Measurements from ENCODE around the gene DAPK2.
"Not testable (repeated sequence)": the region's sequence is repeated elsewhere in the genome, so short reads cannot be mapped to it uniquely, and the experiment has no call there.

Gene DAPK2

GRCh38 chr15:64046421-64047153 lies at the start of gene DAPK2:
DAPK2 (minus strand) TSS chr15:64046485; CDS start chr15:64040261, 6,224 bp downstream.
- DNase-seq, result peak; percentile 67

DNA sequence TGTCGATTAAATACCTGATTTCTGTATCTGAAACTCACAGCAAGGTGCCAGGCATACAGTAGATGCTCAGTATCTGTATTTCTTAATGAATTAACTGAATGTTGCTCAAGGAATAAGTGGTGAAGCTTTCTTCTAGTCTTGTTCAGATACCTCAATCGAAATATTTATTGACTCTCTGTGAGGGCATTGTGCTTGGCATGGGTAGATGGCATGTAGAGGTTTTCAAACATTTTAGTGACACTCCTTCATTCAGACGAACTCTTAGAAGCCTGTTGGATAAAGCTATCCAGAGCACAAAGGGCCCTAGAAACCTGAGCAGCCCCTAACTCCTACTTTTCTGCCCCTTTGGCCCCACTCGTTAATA lies 49.1 kb upstream of the DAPK2 start:
- no peak for DNase-seq

DNA sequence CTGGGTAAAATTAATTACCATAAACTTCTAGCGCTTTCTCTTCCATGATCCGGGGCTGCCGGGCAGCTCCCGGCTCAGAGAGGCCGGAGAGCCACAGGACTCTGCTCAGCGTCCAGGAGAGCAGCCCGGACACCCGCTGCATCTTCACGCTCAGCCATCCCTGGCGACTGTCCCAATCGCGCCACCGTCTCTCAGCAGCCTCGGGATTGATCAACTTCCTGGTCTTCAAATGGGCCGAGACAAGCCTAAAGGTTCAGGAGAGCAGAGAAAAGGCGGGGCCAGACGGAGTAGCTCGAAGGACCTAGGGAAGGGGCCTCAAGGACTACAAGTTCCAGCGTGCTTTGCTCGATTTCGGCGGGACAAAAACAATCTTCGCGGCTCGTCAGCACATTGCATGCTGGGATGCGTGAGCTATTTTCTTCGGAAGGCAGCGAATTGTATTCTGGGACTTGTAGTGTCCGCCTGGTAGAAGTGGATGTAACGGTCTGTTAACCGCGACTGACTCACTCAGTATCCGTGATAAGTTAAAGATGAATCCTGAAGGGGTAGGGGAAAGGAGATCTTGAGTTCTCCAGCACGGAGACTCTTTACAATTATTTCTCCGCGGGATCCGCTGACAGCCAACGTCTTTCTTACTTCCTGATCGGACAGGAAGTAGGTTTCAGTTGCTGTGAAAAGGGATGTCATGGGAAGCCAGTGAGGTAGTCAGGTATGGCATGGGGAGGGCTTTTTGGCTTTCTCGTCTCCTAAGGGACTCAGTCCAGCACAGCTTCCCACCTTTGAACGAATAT lies 47.5 kb upstream of the DAPK2 start, which contains the start of gene CIAO2A:
TSS of gene CIAO2A (minus strand) at position 212 of the 791 bp plus-strand sequence. CDS start at position 142, 70 bp downstream.
- peak; percentile 97 for DNase-seq

DNA sequence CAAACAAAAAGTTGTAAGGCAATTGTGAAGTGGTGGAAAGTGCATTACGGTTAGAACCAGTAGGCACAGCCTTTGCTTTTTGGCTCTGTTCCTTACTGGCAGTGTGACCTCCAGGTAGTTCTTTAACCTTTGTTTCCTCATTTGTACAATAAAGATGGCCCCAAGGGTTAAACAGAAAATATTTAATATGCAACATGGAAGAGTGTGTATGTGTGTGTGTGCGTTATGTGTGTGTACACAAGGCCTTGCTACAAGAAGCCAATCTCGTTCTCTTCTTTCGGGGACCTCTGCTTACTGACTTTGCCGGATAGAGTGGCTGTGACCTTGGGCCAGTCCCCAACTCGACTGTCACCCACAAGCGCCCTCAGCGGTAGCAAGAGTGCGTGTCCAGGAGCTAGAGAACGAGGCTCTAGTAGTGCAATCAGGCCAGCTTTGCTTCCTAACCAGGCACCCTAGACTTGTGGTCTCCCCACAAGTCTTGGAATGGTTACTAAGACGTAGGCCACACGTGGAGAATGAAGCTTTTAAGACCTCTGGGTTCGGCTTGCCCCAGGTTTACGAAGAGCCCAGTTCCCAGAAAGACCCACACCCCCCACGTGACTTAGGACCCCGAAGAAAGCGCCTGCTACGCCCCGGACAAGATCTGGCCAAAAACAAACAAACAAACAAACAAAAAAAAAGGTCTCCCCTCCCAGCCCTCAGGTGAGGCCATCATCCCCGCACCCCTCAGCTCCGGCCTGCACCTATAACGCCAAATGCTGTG lies 46.8 kb upstream of the DAPK2 start:
- peak; percentile 43 for DNase-seq

- peak; percentile 58 for DNase-seq
Measured at GRCh38 chr15:64092075-64092820, 46.0 kb upstream of the DAPK2 start.

GRCh38 chr15:64090527-64090926 lies 44.2 kb upstream of the DAPK2 start:
- no peak for DNase-seq

DNA sequence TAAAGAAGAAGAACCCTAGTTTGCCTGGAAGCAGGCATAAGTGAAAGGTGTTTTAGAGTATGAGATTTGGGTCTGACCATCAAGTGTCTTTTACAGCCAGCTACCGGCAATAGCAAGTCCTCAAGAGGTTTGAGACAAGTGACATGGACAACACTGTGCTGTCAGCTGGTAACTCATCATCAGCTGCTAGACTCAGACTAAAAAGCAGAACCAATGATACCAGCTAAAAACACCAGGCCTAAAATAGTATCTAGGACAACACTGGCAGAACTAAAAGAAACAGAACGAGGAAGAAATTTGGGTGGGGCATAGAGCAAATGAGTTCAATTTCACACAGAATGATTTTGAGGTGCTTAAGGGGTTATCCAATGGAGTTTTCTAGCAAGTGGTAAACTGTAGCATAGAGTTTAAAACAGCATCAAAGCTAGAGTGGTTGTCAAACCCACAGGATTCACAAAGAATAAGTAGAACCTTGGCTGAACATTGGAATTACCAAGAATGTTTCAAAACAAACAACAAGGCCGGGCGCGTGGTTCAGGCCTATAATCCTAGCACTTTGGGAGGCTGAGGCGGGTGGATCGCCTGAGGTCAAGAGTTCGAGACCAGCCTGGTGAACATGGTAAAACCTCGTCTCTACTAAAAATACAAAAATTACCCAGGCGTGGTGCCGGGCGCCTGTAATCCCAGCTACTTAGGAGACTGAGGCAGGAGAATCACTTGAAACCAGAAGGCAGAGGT lies 43.4 kb upstream of the DAPK2 start:
- DNase-seq, result no peak

- DNase-seq, result no peak
Measured at GRCh38 chr15:64082757-64083156, 36.5 kb upstream of the DAPK2 start.

DNA sequence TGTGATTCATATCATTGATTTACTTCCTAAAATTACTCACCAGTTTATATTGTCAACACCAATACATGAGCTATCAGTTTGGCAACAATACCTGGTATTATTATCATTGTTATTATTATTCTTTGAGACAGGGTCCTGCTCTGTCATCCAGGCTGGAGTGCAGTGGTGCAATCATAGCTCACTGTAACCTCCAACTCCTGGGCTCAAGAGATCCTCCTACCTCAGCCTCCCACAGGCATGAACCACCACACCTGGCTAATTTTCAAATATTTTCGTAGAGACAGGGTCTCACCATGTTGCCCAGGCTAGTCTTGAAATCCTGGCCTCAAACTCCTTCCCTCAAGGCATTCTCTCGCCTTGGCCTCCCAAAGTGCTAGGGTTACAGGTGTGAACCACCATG lies 27.2 kb upstream of the DAPK2 start:
- not testable (repeated sequence) for DNase-seq

DNA sequence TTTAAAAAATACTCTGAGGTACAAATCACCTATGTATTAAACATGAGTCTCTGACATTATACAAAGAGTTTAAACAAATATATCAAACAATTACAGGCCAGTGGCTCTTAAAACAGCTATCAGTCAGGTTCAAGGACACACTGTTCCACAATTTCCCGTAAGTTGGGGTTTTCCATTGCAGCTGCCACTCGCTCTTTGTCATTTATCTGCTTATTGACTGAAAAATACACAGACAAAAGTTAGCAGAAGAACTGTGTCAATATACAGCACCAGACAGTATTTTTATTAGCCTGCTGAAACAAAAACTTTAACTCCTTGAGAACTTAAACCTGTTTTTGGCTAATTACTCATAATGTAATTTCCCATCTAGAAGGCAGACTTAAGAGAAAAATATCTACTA lies 26.5 kb upstream of the DAPK2 start:
- no peak for DNase-seq

DNA sequence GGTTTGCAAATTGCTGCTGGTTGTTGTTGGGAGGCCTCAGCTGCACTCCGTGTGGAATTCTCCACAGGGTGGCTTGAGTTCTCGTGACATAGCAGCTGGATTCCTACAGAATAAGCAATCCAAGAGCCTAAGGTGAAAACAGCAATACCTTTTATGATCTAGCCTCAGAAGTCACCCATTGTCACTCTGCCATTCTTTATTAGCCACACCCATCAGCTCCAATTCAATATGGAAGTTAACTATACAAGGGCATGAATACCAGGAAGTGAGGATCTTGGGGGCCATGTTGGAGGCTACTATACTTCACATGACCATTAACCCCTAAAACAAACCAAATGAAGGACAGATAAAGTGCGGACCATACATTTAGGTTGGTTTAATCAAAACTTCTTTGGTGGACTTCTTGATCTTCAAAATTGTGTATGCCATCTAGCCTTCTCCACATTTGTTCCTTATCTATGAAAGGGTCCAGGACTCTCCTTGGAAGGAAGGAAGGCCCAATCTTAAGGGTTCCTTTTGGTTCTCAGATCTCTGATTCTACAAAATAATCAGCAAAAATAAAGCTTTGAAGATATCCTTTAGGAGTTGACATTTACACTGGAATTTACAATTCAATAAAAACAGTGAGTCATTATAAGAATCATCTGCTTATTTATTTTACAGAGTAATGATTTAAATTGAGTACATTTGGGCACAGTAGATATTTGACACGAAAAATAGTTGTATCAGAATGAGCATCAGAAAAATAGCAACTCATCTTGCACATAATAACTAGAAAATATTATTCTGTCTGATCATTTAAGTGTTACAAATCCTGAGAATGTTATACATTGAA lies 25.9 kb upstream of the DAPK2 start:
- DNase-seq, result no peak

GRCh38 chr15:64070965-64071851 lies 24.9 kb upstream of the DAPK2 start:
- DNase-seq, result no peak

GRCh38 chr15:64070106-64070505 lies 23.8 kb upstream of the DAPK2 start:
- DNase-seq, result no peak

GRCh38 chr15:64068133-64068532 lies 21.8 kb upstream of the DAPK2 start:
- no peak for DNase-seq

DNA sequence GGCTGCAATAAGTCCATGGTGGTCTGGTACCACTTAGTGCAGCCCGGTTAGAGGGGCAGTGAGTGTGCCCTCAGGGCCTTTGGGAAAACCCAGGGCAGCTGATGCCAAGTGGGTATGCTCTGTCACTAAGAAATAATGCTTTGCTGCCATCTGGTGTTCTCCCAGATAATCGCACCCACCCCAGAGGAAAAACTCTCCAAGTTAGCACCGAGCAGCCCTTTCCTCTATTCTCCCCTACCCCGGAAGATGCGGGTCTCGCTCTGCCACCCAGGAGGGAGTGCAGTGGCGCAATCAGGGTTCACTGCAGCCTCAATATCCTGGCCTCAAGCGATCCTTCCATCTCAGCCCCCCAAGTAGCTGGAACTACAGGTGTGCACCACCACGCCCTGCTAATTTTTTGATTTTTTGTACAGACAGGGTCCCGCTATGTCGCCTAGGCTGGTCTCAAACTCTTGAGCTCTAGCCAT lies 21.3 kb upstream of the DAPK2 start:
- DNase-seq, result peak; percentile 80

DNA sequence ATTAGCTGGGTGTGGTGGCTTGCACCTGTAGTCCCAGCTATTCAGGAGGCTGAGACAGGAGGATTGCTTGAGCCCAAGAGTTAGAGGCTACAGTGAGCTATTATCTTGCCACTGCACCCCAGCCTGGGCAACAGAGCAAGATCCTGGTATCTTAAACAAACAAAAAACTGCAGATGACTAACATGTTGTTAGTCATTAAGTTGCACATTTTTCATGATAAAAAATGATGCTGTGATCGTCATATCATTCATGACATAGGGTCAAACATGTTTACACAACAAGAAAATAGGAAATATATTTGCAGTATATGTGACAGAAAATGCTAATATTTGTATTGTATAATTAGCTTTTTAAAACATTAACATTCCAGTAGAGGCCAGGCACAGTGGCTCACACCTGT lies 20.2 kb upstream of the DAPK2 start:
- no peak for DNase-seq

GRCh38 chr15:64060716-64061115 lies 14.4 kb upstream of the DAPK2 start:
- no peak for DNase-seq

DNA sequence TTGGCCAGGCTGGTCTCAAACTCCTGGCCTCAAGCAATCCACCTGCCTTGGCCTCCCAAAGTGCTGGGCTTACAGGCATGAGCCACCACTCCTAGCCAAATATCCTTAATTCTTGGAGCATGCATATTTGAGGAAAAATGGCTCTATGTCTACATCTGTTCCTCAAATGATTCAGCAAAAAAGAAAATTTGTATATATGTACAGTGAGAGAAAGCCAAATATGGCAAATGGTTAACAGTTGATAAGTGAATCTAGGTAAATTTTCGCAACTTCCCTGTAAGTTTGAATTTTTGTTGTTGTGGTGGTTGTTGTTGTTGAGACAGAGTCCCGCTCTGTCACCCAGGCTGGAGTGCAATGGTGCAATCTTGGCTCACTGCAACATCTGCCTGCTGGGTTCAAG lies 12.8 kb upstream of the DAPK2 start:
- not testable (repeated sequence) for DNase-seq

DNA sequence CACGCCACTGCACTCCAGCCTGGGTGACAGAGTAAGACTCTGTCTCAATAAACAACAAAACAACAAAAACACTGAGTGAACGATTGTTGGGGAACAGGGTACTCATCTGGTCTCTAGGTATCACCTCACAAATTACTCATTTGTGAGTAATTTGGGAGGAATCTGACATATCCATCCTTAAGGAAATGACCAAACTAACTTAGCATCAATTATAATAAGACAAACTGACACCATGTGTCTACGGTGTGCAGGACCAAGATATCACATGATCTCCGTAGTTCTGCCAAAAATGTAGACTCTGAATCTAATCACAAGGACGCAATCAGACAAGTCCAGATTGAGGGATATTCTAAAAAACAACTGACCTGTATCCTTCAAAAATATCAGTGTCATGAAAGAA lies 12.0 kb upstream of the DAPK2 start:
- DNase-seq, result no peak

DNA sequence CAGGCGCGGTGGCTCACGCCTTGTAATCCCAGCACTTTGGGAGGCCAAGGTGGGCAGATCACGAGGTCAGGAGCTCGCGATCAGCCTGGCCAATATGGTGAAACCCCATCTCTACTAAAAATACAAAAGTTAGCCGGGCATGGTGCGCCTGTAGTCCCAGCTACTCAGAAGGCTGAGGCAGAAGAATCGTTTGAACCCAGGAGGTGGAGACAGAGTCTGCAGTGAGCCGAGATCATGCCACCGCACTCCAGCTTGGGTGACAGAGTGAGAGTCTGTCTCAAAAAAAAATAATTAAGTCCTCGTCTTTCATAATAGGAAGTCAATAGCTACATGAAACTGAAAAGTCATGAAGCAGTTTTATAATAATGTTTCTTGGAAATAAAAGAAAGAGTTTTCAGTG lies 7.4 kb upstream of the DAPK2 start:
- not testable (repeated sequence) for DNase-seq

Data from CD4-positive, alpha-beta T cell treated with Interleukin-17A for 1 hour (primary cell).